ENCODE measurements around the gene SLC35F1.

SLC35F1 gene

DNA sequence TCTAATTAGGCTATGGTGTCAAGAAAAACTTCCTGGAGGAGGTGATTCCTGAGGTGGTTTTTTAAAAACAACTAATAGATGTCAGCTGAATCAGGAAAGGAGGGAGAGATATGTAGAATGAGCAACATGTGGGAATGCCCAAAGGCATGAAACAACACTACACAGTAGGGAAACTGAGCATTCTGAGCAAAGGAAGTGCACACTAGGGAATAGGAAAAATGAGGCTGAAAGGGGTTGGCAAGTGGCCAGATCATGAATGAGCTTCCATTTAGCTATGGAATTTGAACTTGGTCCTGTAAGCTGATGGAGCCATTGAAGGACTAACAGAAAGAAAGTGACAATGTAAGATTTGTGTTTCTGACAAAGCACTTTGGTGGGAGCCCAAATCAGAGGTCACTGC lies 16.9 kb upstream of the SLC35F1 start:
- ATAC-seq: no peak
- TF ChIP-seq ZNF8 (CRISPR knock-in tag; IDR thresholded peaks at IDR 0.05) (no peak), ZNF565 (CRISPR knock-in tag; conservative IDR thresholded peaks at IDR 0.05; ENCODE audit: low read depth) (no peak), TCF4 (CRISPR knock-in tag; IDR thresholded peaks at IDR 0.05; ENCODE audit: borderline replicate concordance) (no peak), GLIS3 (CRISPR knock-in tag; IDR thresholded peaks at IDR 0.05) (no peak), OSR1 (CRISPR knock-in tag; IDR thresholded peaks at IDR 0.05) (no peak), SNAI2 (CRISPR knock-in tag; IDR thresholded peaks at IDR 0.05) (no peak), ESRRG (CRISPR knock-in tag; IDR thresholded peaks at IDR 0.05) (no peak), TOX (CRISPR knock-in tag; IDR thresholded peaks at IDR 0.05; ENCODE audit: borderline replicate concordance) (no peak), ISL1 (CRISPR knock-in tag; IDR thresholded peaks at IDR 0.05) (no peak), CSRNP3 (CRISPR knock-in tag; IDR thresholded peaks at IDR 0.05) (no peak), CSDC2 (CRISPR knock-in tag; IDR thresholded peaks at IDR 0.05) (no peak)
- TF ChIP-seq, protein P1, sequence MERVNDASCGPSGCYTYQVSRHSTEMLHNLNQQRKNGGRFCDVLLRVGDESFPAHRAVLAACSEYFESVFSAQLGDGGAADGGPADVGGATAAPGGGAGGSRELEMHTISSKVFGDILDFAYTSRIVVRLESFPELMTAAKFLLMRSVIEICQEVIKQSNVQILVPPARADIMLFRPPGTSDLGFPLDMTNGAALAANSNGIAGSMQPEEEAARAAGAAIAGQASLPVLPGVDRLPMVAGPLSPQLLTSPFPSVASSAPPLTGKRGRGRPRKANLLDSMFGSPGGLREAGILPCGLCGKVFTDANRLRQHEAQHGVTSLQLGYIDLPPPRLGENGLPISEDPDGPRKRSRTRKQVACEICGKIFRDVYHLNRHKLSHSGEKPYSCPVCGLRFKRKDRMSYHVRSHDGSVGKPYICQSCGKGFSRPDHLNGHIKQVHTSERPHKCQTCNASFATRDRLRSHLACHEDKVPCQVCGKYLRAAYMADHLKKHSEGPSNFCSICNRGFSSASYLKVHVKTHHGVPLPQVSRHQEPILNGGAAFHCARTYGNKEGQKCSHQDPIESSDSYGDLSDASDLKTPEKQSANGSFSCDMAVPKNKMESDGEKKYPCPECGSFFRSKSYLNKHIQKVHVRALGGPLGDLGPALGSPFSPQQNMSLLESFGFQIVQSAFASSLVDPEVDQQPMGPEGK (CRISPR knock-in tag; IDR thresholded peaks at IDR 0.05; ENCODE audit: borderline replicate concordance): no peak

GRCh38 chr6:117906507-117906957 lies 532 bp upstream of the SLC35F1 start:
- ATAC-seq: peak; percentile 71

DNA sequence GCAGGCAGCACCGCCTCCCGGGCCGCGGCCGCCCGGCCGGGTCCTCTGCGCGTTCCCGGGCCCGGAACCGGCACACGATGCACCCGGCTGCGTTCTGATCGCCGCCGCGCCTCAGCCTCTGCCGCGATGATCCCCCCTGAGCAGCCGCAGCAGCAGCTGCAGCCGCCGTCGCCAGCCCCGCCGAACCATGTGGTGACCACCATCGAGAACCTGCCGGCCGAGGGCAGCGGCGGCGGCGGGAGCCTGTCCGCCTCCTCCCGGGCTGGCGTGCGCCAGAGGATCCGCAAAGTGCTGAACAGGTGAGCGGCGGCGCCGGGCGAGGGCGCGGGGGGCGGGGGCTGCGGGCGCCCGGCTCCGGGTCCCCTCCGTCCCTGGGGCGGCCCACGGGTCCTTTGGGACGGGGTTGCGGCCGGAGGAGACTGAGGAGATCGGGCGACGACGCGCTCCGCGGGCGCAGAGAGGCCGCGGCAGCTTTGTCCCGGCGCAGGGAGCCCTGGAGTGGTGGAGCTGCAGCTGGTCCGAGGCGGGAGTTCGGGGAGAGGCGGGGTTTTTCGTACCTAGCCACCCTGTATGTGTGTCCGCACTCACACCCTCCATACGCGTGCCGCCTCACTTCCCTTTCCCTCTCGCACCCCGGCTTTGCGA lies 659 bp downstream of the SLC35F1 start:
- ATAC-seq: peak; percentile 37
- TF ChIP-seq TCF4 (CRISPR knock-in tag; IDR thresholded peaks at IDR 0.05; ENCODE audit: borderline replicate concordance) (no peak), BACH2 (CRISPR knock-in tag; IDR thresholded peaks at IDR 0.05; ENCODE audit: borderline replicate concordance) (no peak), CSDC2 (CRISPR knock-in tag; IDR thresholded peaks at IDR 0.05) (no peak), ZNF8 (CRISPR knock-in tag; IDR thresholded peaks at IDR 0.05) (no peak), GLIS3 (CRISPR knock-in tag; IDR thresholded peaks at IDR 0.05) (no peak), PPARA (CRISPR knock-in tag; IDR thresholded peaks at IDR 0.05; ENCODE audit: borderline replicate concordance) (no peak), RARB (CRISPR knock-in tag; IDR thresholded peaks at IDR 0.05) (no peak), ARNTL (CRISPR knock-in tag; IDR thresholded peaks at IDR 0.05; ENCODE audit: borderline replicate concordance, low read depth) (no peak), SNAI2 (CRISPR knock-in tag; IDR thresholded peaks at IDR 0.05) (no peak), ZNF565 (CRISPR knock-in tag; conservative IDR thresholded peaks at IDR 0.05; ENCODE audit: low read depth) (no peak), ZFP30 (CRISPR knock-in tag; IDR thresholded peaks at IDR 0.05) (no peak)

More at GRCh38 chr6:117906507-117906957, 532 bp upstream of the SLC35F1 start:
- TF ChIP-seq CSRNP3 (CRISPR knock-in tag; IDR thresholded peaks at IDR 0.05) (no peak), SNAI2 (CRISPR knock-in tag; IDR thresholded peaks at IDR 0.05) (peak; percentile 95; the same call in 1 of the 2 replicates), ZNF565 (CRISPR knock-in tag; conservative IDR thresholded peaks at IDR 0.05; ENCODE audit: low read depth) (no peak)

- ATAC-seq: no peak
- TF ChIP-seq ISL1 (CRISPR knock-in tag; IDR thresholded peaks at IDR 0.05): no peak
- no peak for TF ChIP-seq PPARA (CRISPR knock-in tag; IDR thresholded peaks at IDR 0.05; ENCODE audit: borderline replicate concordance)
- TF ChIP-seq ZFP3 (CRISPR knock-in tag; IDR thresholded peaks at IDR 0.05): no peak
- TF ChIP-seq, protein P1 (CRISPR knock-in tag; IDR thresholded peaks at IDR 0.05; ENCODE audit: borderline replicate concordance): no peak
- no peak for TF ChIP-seq ZC3H10 (CRISPR knock-in tag; IDR thresholded peaks at IDR 0.05)
- TF ChIP-seq ZNF565 (CRISPR knock-in tag; conservative IDR thresholded peaks at IDR 0.05; ENCODE audit: low read depth): no peak
- TF ChIP-seq CREB5 (CRISPR knock-in tag; IDR thresholded peaks at IDR 0.05; ENCODE audit: low read depth): no peak
- TF ChIP-seq GLIS3 (CRISPR knock-in tag; IDR thresholded peaks at IDR 0.05): no peak
- no peak for TF ChIP-seq ESRRG (CRISPR knock-in tag; IDR thresholded peaks at IDR 0.05)
- TF ChIP-seq CSRNP3 (CRISPR knock-in tag; IDR thresholded peaks at IDR 0.05): no peak
- TF ChIP-seq TOX (CRISPR knock-in tag; IDR thresholded peaks at IDR 0.05; ENCODE audit: borderline replicate concordance): no peak
Observed at GRCh38 chr6:117908246-117909068, 1.4 kb downstream of the SLC35F1 start.
